Measurements from ENCODE around the gene FTCDNL1.

DNA sequence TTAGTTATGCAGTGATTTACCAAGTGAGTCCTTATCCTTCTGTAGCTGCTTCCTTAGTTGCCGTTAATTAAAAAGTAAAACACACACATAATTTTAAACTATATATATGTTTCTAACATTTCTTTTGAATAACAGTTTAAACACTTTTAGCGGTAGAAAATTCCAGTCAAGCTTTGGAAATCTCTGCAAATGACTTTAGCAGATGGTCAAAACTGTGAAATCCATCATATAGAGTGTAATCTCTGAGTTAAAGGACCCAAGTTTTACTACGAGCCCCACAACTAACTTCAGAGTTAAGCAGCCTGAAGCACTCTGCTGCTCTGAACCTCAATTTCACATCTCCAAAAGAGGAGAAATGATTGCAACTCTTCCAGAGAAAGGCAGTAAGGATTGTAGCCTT lies 96.2 kb downstream of the FTCDNL1 start:
- no peak for TF ChIP-seq EP300 (IDR thresholded peaks at IDR 0.05; ENCODE audit: borderline replicate concordance in 1 of 2, low read depth in 1 of 2, low read length in 1 of 2)
- TF ChIP-seq, protein P1, sequence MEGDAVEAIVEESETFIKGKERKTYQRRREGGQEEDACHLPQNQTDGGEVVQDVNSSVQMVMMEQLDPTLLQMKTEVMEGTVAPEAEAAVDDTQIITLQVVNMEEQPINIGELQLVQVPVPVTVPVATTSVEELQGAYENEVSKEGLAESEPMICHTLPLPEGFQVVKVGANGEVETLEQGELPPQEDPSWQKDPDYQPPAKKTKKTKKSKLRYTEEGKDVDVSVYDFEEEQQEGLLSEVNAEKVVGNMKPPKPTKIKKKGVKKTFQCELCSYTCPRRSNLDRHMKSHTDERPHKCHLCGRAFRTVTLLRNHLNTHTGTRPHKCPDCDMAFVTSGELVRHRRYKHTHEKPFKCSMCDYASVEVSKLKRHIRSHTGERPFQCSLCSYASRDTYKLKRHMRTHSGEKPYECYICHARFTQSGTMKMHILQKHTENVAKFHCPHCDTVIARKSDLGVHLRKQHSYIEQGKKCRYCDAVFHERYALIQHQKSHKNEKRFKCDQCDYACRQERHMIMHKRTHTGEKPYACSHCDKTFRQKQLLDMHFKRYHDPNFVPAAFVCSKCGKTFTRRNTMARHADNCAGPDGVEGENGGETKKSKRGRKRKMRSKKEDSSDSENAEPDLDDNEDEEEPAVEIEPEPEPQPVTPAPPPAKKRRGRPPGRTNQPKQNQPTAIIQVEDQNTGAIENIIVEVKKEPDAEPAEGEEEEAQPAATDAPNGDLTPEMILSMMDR (IDR thresholded peaks at IDR 0.05) = no peak

All from SK-N-SH (cell line).